ENCODE results near the gene TFCP2L1. TPM values are rescaled to one million over a fixed set of nuclear protein-coding genes. Genes with fewer than 3 reads are reported as not detected.

TFCP2L1 gene
- total RNA-seq, 1 donor from 2014 or later, result 12.3 TPM

GRCh38 chr2:121211689-121212151, 73.3 kb downstream of the TFCP2L1 start:
- no peak for DNase-seq (ENCODE audit: low read depth)
- H3K4me3 ChIP-seq (ENCODE audit: low read depth, low read length), result no peak overlapping the region
- no peak for TF ChIP-seq CTCF (conservative IDR thresholded peaks at IDR 0.05; ENCODE audit: low read depth, low read length)

GRCh38 chr2:121211251-121211650, 73.8 kb downstream of the TFCP2L1 start:
- no peak for TF ChIP-seq CTCF (conservative IDR thresholded peaks at IDR 0.05; ENCODE audit: low read depth, low read length)
- no peak for DNase-seq (ENCODE audit: low read depth)
- no peak overlapping the region for H3K4me3 ChIP-seq (ENCODE audit: low read depth, low read length)

GRCh38 chr2:121210691-121211090, 74.3 kb downstream of the TFCP2L1 start:
- H3K4me3 ChIP-seq (ENCODE audit: low read depth, low read length), result no peak overlapping the region
- no peak for TF ChIP-seq CTCF (conservative IDR thresholded peaks at IDR 0.05; ENCODE audit: low read depth, low read length)
- DNase-seq (ENCODE audit: low read depth), result no peak

- no peak for DNase-seq (ENCODE audit: low read depth)
- no peak overlapping the region for H3K4me3 ChIP-seq (ENCODE audit: low read depth, low read length)
- TF ChIP-seq CTCF (conservative IDR thresholded peaks at IDR 0.05; ENCODE audit: low read depth, low read length), result no peak
Observed at GRCh38 chr2:121209014-121209610, 75.9 kb downstream of the TFCP2L1 start.

- no peak for DNase-seq (ENCODE audit: low read depth)
Observed at GRCh38 chr2:121207494-121207893, 77.5 kb downstream of the TFCP2L1 start.

GRCh38 chr2:121205321-121205942, 79.6 kb downstream of the TFCP2L1 start:
- no peak overlapping the region for H3K4me3 ChIP-seq (ENCODE audit: low read depth, low read length)
- no peak for TF ChIP-seq CTCF (conservative IDR thresholded peaks at IDR 0.05; ENCODE audit: low read depth, low read length)
- no peak for DNase-seq (ENCODE audit: low read depth)

More at GRCh38 chr2:121207494-121207893, 77.5 kb downstream of the TFCP2L1 start:
- no peak for TF ChIP-seq CTCF (conservative IDR thresholded peaks at IDR 0.05; ENCODE audit: low read depth, low read length)
- no peak overlapping the region for H3K4me3 ChIP-seq (ENCODE audit: low read depth, low read length)
